HG03103 (cell line): ENCODE data around the gene RTEL1.
"Not testable (repeated sequence)": the region's sequence is repeated elsewhere in the genome, so short reads cannot be mapped to it uniquely, and the experiment has no call there.

Experiments used
- ATAC-seq: cut with Tn5 transposase; IDR thresholded peaks from one replicate; pipeline ENCODE4 v1.9.1; 2021; ENCODE audit warnings: low read depth; ENCODE audit not compliant: unreplicated experiment

The RTEL1 gene

GRCh38 chr20:63709149-63709527, 51.0 kb downstream of the RTEL1 start:
- ATAC-seq = no peak

DNA sequence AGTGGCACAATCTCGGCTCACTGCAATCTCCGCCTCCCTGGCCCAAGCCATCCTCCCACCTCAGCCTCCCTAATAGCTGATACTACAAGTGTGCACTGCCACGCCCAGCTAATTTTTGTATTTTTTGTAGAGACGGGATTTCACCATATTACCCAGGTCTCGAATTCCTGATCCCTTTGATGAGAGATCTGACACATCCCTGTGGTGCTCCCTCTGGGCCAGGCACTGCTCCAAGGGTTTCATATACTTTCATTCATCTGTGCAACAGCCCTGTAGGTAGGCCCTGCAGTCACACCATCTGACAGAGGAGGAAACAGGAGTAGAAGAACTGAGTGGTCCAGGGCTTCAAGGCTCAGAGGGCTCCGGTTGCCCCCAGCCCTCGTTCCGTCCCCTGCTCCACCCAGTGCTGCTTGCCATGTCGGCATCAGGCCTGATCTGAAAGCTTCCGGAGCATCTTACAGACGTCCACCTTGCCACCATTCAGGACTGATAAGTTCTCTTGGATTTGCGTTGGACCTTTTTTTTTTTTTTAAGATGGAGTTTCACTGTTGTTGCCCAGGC, 53.1 kb downstream of the RTEL1 start:
- no peak for ATAC-seq

GRCh38 chr20:63712191-63712590, 54.1 kb downstream of the RTEL1 start:
- ATAC-seq = no peak

DNA sequence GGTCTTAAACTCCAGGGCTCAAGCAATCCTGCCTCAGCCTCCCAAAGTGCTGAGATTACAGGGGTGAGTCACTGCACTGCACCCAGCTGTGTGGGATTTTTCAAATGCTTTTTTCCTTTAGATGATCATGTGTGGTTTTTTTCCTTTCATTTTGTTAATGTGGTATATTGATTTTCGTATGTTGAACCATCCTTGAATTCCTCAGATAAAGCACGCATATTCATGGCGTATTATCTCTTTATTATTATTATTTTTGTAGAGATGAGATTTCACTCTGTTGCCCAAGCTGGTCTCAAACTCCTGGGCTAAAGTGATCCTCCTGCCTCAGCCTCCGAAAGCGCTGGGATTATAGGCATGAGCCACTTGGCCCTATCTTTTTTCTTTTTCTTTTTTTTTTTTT, 56.7 kb downstream of the RTEL1 start:
- ATAC-seq = no peak

GRCh38 chr20:63718996-63719395, 60.9 kb downstream of the RTEL1 start:
- ATAC-seq = no peak

- ATAC-seq = not testable (repeated sequence)
Measured at GRCh38 chr20:63722967-63723622, 65.0 kb downstream of the RTEL1 start.

GRCh38 chr20:63730189-63730733, 72.1 kb downstream of the RTEL1 start:
- not testable (repeated sequence) for ATAC-seq

- no peak for ATAC-seq
Measured at GRCh38 chr20:63731410-63731809, 73.3 kb downstream of the RTEL1 start.

GRCh38 chr20:63732118-63733095, 74.3 kb downstream of the RTEL1 start:
- no peak for ATAC-seq

DNA sequence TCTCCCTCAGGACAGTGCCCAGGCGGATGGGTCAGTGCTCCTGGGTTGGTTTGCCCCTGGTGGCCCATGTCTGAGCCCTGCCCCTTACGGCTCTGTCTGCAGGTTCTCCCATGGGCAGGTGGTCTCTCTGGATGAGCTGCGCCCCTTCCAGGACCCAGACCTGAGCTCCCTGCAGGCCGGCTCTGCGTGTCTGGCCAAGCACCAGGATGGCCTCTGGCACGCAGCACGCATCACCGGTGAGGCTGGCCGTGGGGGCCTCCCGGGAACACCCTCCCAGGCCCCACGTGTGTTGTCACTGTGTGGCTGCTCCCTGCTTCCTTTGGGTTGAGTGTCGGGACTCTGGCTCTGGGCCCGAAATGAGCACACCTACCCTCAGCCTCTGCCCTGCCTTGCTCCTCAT, 75.0 kb downstream of the RTEL1 start:
- ATAC-seq = no peak

- ATAC-seq = no peak
Measured at GRCh38 chr20:63733579-63734081, 75.5 kb downstream of the RTEL1 start.

DNA sequence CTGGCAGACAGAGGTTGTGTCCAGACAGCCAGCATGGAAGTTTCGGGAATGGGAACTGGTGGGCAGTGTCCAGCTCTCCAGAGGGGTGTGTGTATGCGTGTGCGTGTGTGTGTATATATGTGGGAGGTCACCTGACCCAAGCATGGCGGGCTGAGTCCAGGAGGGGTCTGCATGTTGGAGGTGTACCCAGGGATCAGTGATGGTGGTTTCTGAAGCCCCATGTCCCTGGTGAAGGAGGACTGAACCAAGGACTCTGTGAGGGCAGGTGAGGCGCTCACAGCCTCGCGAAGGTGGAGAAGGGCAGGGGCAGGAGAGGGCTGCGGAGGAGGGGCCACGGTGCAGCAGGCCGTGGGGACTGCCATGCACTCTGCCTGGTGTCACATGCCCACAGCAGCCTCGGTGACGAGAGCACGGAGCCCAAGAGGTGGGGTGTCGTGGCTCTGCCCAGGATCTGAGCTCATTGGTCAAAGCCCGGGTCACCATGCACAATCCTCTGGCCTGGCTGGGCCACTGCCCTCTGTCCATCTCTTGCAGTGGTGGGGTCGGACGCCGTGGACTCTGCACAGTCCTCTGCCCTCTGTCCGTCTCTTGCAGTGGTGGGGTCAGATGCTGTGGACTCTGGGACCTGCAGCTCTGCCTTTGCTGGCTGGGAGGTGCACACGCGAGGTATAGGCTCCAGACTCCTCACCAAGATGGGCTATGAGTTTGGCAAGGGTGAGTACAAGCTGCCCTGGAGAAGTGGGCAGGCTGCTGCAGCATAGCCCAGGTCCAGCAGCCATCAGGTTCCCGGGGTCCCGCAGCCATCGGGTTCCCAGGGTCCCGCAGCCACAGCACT, 76.2 kb downstream of the RTEL1 start:
- no peak for ATAC-seq

DNA sequence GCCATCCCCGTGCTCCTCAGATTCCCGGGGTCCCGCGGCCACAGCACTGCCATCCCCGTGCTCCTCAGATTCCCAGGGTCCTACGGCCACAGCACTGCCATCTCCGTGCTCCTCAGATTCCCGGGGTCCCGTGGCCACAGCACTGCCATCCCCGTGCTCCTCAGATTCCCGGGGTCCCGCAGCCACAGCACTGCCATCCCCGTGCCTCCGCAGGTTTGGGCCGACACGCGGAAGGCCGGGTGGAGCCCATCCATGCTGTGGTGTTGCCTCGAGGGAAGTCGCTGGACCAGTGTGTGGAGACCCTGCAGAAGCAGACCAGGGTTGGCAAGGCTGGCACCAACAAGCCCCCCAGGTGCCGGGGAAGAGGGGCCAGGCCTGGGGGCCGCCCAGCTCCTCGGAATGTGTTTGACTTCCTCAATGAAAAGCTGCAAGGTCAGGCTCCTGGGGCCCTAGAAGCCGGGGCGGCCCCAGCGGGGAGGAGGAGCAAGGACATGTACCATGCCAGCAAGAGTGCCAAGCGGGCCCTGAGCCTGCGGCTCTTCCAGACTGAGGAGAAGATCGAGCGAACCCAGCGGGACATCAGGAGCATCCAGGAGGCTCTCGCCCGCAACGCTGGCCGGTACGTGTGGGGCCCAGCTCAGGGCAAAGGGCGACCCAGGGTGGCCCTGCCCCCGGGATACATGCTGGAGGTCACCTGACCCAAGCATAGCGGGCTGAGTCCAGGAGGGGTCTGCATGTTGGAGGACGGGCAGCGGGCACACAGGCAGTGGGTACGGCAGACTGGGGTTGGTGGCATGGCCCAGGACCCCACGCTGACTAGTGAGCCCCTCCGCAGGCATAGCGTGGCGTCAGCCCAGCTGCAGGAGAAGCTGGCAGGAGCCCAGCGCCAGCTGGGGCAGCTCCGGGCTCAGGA, 77.1 kb downstream of the RTEL1 start:
- ATAC-seq = no peak

DNA sequence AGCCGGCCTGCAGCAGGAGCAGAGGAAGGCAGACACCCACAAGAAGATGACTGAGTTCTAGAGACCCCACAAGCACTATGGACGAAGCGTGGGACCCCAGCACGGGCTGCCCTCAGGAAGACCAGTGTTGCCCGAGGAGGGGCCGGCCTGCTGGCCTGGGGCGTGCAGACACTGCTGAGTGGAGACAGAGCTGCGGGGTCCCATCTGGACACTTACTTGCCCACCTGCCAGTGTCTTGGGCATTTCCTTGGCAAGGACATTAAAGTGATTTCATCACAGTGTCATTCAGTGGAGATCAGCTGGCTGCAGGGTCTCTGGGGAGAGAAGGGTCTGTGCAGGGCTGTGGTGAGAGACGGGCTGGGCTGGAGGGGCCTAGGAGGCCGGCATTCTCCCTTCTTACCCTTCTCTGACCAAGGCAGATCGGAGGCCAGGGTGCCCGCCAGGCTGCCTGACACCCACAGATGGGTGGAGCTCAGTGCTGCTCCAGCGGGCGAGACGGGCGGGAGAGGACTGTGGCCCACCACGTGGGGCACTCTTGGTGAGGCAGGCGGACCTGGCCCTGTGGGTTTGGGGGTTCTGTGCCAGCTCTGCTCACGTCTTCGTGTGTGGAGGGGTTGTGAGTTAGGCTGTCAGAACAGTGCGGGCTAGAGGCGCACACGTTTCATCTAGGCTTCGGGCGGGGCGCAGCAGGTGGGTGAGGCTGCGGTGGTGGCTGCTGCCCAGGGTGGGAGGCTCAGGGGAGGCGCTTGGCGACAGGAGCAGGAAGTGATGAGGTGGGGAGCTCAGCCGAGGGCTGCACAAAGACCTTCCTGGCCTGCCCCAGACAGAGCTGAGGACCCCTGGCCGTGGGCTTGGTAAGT, 78.0 kb downstream of the RTEL1 start, which contains the start of gene LIME1:
Gene LIME1, plus strand, starts transcription at position 806 of the 860 bp plus-strand sequence. CDS start 886 bp downstream, outside the sequence.
- ATAC-seq = no peak

- no peak for ATAC-seq
Measured at GRCh38 chr20:63736893-63737694, 79.0 kb downstream of the RTEL1 start.

- ATAC-seq = no peak
Measured at GRCh38 chr20:63737695-63737944, 79.5 kb downstream of the RTEL1 start.

DNA sequence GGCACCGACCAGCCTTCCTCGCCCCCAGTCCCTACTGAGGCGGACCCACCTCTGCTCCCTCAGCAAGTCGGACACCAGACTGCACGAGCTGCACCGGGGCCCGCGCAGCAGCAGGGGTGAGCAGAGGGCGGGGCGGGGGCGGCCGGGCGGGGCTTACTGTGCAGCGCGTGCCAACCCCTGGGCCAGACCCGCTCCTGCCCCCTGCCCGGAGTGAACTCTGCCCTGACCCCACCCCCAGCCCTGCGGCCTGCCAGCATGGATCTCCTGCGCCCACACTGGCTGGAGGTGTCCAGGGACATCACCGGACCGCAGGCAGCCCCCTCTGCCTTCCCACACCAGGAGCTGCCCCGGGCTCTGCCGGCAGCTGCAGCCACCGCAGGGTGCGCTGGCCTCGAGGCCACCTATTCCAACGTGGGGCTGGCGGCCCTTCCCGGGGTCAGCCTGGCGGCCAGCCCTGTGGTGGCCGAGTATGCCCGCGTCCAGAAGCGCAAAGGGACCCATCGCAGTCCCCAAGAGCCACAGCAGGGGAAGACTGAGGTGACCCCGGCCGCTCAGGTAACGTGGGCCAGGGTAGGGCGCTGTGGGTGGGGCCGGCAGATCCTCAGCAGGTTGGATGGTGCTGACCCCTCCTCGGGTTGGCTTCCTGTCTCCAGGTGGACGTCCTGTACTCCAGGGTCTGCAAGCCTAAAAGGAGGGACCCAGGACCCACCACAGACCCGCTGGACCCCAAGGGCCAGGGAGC, 80.0 kb downstream of the RTEL1 start:
- no peak for ATAC-seq
